HG02588 (cell line): ENCODE results near the gene STX4.
A peak's percentile ranks its signal among the peaks of the same experiment; 100 is the strongest.

Experiments
- ATAC-seq: cut with Tn5 transposase; IDR thresholded peaks from one replicate; pipeline ENCODE4 v1.9.1; 2021; ENCODE audit warnings: mild to moderate bottlenecking, moderate library complexity; ENCODE audit not compliant: unreplicated experiment

The STX4 gene

DNA sequence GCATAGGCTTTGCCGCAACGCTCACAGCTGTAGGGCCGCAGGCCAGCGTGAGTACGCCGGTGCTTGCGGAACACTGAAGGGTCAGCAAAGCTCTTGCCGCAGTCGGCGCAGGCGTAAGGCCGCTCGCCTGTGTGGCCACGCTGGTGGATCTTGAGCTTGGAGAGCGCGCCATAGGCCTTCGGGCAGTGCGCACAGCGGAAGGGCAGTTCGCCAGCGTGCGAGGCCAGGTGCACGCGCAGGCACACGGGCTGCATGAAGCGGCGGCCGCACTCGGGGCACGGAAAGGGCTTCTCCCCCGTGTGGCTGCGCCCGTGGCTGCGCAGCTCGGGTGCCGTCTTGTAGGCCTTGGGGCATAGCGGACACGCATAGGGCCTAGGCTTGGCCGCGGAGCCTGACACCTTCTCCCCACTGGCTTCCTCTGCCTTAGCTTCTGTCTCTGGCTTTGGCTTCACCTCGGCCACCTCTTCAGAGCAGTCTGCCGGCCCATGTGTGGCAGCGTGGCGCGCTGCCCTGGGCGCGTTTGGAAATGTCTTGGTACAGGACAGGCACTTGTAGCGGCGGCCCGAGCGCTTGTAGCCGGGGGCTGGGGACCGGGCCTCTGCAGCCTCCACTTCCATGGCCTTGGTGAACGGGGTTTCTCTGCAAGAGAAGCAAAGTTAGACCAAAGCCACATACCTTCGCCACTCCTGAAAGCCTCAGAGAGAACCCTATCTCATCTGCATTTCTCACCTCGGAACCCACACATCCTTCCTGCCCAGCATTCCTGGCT lies 30.7 kb downstream of the STX4 start:
- ATAC-seq = no peak

DNA sequence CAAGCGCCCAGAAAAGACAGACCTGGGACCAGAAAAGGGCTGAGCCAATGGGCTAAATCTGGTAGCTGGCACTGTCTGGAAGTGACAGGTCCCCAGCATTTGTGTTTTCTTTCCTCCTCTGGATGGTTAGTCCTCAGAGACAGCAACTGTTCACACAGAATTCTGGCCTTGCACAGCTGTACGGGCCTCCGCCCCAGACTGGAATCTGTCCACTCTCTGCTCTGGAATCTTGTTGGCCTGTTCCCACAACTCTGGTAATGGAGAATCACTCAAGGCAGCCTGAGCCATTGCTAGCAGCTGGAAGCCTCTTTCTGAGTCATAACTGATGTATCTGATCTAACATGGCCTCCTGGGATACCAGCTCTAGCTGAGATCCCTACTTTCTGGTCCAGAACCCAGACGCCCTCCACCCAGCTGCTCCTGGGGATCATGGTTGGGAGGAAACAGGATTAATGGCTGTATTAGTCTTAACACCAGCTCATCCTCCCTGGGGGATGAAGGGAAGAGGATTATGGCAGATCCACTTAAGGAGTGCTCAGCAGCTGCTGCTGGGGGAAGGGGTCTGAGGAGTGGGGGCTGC lies 31.6 kb downstream of the STX4 start:
- no peak for ATAC-seq

DNA sequence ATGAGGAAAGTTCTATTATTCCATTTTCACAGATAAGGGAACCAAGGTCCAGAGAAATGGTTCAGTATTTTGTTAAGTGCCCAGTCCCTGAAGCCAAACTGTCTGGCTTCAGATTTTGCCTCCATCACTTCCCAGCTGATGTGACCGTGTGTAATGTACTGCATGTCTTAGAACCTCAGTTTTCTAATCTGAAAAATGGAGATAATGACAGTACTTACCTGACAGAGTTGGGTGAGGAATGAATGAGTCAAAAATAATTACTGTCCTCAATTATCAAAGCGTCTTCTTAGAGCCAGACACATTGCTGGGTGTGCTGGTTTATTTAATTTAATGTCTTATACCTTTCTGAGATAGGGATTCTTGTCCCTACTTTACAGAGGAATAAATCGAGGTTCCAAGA lies 34.0 kb downstream of the STX4 start:
- no peak for ATAC-seq

DNA sequence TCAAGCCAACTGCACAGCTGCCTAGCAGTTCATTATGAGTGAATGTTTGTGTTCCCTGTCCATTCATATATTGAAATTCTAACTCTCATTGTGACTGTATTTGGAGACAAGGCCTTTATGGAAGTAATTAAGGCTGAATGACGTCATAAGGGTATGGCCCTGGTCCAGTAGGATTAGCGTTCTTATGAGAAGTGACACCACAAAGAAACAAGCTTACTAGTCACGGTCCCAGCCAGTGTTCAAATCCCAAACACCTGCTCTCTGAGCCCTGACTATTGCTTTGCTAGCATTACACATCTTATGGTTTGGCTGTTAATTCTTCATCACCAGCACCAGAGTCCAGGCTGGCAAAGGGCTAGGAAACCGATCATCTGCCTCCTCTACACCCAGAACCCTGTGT lies 38.5 kb downstream of the STX4 start:
- ATAC-seq = no peak

DNA sequence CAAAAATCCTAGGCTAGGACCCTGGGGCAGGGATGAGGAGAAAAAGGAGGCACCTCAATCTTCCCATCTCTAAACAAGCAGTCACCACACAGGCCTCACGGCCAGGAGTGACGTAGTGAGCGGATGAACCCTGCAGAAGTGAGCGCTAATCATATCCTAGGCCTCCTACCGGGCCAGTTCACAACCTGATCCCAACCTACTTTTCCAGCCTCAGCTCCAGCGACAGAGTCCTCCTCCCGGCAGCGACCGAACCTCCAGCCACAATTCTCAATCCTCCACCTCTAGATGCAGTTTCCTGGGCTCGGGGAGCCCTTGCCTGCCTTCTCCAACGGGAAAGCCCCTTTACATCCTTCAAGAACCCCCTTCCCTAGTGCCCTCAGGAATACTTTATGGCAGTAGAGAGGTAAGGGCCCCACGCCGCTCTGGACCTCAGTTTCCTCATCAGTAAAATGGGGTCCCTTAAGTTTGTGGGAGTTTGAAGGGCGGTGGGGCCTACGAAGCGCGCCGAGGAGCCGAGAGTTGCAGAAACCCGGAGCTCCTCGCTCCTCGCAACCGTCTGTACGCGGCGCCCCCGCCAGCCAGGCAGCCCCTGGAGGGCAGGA lies 39.3 kb downstream of the STX4 start:
- no peak for ATAC-seq

DNA sequence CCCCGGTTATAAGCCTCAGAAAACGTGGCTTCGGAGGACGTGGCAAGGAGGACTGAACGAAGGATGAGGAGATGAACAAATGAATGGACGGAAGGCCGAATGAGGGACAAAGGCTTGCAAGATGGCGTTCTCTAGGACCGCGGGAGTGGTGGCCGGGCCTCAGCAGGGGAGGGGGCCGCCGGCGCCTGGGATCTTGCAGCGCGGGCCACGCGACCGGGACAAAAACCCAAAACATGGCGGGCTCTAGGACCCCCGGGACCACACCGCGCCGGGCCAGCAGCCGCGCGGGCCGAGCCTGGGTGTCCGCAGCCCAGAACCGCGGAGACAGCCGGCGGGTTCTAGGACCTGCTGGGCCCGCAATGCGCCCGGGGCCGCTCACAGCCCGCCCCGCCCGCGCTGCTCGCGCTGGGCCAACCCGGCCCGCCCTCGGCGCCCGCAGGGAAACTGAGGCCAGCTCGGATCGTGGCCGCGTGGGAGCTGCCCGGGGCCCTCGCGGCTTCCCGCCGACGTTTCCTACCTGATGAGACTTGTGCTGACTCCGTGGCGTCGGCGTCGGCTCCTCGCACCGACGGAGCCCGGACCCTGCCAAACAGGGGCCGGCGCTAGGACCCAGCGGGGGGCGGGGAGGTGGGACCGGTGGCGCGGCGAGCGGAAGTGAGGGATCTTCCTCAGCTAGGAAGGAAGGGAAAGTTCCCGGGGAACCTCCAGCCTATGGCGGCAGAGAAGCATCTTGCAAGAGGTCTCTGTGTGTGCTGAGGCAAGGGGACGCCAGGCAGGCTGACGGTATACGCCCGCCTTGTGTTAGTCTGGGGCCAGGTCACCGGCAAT lies 40.0 kb downstream of the STX4 start:
- peak; percentile 47 for ATAC-seq

DNA sequence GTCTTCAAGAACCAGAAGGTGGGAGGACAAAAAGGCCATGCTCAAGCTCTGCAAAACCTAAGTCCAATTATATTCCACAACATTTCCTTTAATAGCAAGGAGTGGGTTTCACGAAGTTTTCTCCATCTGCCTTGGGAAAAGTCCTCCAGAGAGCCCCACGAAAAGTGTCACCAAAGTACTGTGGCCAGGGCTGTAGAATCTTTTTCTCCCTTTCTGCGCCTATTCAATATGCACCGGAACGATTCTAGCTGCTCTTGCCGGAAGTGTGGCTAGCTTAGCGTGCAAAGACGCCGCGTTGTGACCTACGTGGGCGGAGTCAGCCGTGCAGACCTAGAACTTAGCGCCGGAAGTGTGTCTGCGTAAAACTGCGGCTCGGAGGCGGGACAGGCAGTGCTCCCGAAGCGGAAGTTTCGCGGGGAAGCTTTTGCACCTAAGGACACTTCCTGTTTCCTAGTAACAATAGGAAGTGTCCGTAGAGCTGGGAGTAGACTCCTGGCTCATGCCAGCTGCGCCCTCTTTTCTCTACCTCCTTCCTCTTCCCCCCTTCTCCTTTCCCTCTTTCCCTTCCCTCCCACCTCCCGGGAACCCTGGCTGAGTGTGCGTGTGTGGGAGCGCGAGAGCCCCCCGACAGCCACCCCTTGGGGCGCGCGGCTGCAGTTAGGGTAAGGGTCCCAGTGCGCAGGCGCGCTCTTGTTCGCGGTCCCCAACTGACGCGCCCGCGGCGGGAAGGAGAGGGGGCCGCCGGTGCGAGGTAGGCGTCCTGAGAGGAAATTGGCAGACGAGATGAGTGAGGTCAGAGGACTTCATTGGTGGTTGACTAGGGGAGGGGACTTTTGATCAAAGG lies 40.8 kb downstream of the STX4 start, which contains the start of the genes ZNF646 and ZNF668:
TSS of gene ZNF646 (plus strand) at position 453 of the 844 bp plus-strand sequence. CDS start 1,903 bp downstream, outside the sequence.
TSS of gene ZNF668 (minus strand) at position 271 of the 844 bp plus-strand sequence. CDS start 9,781 bp downstream, outside the sequence.
- ATAC-seq = peak; percentile 68

DNA sequence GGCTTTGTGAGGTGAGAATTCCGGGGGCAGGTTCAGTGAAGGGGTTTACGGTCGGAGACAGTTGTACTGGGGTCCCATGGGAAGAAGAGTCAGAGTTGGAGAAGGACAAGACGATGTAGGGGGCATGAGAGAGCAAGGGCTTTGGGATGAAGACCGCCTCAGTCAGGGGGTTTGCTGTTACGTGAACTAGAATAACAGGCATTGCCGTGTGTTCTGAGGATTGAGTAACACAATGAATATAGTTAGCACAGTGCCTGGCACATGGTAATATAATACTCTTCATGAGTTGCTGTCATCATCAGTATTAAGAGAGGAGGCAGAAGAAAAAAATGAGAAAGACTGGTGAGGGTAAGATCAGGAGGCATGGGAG lies 41.4 kb downstream of the STX4 start:
- ATAC-seq = no peak

DNA sequence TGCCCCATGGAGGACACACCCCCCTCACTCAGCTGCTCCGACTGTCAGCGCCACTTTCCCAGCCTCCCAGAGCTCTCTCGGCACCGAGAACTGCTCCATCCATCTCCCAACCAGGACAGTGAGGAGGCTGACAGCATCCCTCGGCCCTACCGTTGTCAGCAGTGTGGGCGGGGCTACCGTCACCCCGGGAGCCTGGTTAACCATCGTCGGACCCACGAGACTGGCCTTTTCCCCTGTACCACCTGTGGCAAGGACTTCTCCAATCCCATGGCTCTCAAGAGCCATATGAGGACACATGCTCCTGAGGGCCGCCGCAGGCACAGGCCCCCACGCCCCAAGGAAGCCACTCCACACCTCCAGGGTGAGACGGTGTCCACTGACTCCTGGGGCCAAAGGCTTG lies 43.0 kb downstream of the STX4 start:
- no peak for ATAC-seq

DNA sequence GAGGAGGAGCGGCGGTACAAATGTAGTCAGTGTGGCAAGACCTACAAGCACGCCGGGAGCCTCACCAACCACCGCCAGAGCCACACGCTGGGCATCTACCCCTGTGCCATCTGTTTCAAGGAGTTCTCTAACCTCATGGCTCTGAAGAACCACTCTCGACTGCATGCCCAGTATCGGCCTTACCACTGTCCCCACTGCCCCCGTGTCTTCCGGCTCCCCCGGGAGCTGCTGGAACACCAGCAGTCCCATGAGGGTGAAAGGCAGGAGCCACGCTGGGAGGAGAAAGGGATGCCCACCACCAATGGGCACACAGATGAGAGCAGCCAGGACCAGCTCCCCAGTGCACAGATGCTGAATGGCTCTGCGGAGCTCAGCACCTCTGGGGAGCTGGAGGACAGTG lies 43.7 kb downstream of the STX4 start:
- ATAC-seq = no peak

DNA sequence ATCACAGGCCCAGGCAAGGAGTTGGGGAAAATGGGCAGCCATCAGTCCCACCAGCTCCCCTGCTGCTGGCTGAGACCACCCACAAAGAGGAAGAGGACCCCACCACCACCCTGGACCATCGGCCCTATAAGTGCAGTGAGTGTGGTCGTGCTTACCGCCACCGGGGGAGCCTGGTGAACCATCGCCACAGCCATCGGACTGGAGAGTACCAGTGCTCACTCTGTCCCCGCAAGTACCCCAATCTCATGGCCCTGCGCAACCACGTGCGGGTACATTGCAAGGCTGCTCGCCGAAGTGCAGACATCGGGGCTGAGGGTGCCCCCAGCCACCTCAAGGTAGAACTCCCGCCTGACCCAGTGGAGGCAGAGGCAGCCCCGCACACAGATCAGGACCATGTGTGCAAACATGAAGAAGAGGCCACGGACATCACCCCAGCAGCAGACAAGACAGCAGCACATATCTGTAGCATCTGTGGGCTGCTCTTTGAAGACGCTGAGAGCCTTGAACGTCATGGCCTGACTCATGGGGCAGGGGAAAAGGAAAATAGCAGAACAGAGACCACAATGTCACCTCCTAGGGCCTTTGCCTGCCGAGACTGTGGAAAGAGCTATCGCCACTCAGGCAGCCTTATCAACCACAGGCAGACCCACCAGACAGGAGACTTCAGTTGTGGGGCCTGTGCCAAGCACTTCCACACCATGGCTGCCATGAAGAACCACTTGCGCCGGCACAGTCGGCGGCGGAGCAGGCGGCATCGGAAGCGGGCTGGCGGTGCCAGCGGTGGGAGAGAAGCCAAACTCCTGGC lies 44.4 kb downstream of the STX4 start:
- ATAC-seq = no peak

DNA sequence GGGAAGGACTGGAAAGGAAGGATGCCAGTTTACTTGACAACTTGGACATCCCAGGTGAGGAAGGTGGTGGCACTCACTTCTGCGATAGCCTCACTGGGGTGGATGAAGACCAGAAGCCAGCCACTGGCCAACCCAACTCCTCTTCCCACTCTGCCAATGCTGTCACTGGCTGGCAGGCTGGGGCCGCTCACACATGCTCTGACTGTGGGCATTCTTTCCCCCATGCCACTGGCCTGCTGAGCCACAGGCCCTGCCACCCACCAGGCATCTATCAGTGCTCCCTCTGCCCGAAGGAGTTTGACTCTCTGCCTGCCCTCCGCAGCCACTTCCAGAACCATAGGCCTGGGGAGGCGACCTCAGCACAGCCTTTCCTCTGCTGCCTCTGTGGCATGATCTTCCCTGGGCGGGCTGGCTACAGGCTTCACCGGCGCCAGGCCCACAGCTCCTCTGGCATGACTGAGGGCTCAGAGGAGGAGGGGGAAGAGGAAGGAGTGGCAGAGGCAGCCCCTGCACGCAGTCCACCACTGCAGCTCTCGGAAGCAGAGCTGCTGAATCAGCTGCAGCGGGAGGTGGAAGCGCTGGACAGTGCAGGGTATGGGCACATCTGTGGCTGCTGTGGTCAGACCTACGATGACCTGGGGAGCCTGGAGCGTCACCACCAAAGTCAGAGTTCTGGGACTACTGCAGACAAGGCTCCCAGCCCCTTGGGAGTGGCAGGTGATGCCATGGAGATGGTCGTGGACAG lies 45.4 kb downstream of the STX4 start:
- no peak for ATAC-seq

DNA sequence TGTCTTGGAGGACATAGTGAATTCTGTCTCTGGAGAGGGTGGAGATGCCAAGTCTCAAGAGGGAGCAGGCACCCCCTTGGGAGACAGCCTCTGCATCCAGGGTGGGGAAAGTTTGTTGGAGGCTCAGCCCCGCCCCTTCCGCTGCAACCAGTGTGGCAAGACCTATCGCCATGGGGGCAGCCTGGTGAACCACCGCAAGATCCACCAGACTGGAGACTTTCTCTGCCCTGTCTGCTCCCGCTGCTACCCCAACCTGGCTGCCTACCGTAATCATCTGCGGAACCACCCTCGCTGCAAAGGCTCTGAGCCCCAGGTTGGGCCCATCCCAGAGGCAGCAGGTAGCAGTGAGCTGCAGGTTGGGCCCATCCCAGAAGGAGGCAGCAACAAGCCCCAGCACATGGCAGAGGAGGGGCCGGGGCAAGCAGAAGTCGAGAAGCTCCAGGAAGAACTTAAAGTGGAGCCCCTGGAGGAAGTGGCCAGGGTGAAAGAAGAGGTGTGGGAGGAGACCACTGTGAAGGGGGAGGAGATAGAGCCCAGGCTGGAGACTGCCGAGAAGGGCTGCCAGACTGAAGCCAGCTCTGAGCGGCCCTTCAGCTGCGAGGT lies 46.1 kb downstream of the STX4 start:
- ATAC-seq = no peak

DNA sequence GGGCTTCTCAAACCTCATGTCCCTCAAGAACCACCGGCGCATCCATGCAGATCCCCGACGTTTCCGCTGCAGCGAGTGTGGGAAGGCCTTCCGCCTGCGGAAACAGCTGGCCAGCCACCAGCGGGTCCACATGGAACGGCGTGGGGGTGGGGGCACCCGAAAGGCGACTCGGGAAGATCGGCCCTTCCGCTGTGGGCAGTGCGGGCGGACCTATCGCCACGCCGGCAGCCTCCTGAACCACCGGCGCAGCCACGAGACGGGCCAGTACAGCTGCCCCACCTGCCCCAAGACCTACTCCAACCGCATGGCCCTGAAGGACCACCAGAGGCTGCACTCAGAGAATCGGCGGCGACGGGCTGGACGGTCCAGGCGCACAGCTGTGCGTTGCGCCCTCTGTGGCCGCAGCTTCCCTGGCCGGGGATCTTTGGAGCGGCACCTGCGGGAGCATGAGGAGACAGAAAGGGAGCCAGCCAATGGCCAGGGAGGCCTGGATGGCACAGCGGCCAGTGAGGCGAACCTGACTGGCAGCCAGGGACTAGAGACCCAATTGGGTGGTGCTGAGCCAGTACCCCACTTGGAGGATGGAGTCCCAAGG lies 46.8 kb downstream of the STX4 start:
- ATAC-seq = no peak

DNA sequence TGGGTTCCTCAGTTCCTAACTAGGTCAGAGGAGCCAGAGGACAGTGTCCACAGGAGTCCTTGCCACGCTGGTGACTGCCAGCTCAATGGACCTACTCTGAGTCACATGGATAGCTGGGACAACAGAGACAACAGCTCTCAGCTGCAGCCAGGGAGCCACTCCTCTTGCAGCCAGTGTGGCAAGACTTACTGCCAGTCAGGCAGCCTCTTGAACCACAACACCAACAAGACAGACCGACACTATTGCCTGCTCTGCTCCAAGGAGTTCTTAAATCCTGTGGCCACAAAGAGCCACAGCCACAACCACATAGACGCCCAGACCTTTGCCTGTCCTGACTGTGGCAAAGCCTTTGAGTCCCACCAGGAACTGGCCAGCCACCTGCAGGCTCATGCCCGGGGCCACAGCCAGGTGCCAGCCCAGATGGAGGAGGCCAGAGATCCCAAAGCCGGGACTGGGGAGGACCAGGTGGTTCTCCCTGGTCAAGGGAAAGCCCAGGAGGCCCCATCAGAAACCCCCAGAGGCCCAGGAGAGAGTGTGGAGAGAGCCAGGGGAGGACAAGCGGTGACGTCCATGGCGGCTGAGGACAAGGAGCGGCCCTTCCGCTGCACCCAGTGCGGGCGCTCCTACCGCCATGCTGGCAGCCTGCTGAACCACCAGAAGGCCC lies 47.5 kb downstream of the STX4 start:
- no peak for ATAC-seq

DNA sequence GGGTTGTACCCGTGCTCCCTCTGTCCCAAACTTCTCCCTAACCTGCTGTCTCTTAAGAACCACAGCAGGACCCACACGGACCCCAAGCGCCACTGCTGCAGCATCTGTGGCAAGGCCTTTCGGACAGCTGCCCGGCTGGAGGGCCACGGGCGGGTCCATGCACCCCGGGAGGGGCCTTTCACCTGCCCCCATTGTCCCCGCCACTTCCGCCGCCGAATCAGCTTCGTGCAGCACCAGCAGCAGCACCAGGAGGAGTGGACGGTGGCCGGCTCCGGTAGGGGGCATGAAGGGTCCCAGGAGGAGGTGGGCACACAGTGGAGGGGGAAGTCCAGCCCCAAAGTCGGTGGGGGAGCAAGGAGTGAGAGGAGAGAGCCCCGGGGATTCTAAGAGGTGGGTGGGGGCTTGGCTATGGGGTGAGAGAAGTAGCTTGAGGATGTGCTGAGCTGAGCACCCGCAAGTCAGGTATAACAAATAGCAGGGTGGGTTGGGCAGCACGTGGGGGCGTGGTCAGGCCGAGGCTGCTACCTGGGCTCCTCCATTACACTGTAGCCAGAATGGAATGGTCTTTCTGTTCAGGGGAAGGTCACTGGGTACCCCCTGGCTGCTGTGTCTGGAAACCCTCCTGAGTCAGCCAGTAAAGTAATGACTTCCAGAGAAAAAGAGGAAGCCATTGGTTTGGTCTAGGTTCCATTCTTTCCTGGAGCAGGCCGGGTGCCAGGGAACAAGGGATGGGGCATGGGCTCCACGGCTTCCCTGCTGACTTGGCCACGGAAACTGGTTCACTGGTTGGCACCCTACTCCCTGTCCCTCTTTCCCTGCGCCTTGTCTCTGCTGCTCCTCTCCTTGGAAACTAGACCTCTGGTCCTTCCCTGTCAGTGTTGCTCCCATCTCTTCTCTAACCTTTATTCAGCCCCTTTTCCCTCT lies 48.3 kb downstream of the STX4 start:
- ATAC-seq = no peak
